DOHH2 (cell line): ENCODE measurements around the gene KLK12.

ENCODE experiments used
- H3F3A ChIP-seq: fragments of 200-600 bp; sonication (generic), shearing (Covaris generic); 2 replicates; pipeline ENCODE4 v1.6.0; 2016; ENCODE audit warnings: antibody characterized with exemption, mild to moderate bottlenecking; ENCODE audit not compliant: control insufficient read depth, insufficient read depth
- H3K27ac ChIP-seq: fragments of 200-600 bp; sonication (generic); 2 replicates; pipeline ENCODE4 v1.5.1; 2014; ENCODE audit warnings: low read depth, mild to moderate bottlenecking, low read length, moderate library complexity
- H3K27me3 ChIP-seq: fragments of 200-600 bp; sonication (generic); 2 replicates; pipeline ENCODE4 v1.6.1; 2014; ENCODE audit warnings: mild to moderate bottlenecking, low read length, mixed read lengths; ENCODE audit not compliant: control insufficient read depth
- H3K36me3 ChIP-seq: fragments of 200-600 bp; sonication (generic); 2 replicates; pipeline ENCODE4 v1.6.1; 2014; ENCODE audit warnings: mild to moderate bottlenecking, low read length, moderate library complexity, mixed read lengths; ENCODE audit not compliant: control insufficient read depth
- H3K4me1 ChIP-seq: fragments of 200-600 bp; sonication (generic); 2 replicates; pipeline ENCODE4 v1.6.1; 2014; ENCODE audit warnings: mild to moderate bottlenecking, low read length, mixed read lengths; ENCODE audit not compliant: control insufficient read depth
- H3K4me2 ChIP-seq: fragments of 200-600 bp; sonication (generic); 2 replicates; pipeline ENCODE4 v1.6.0; 2014; ENCODE audit warnings: mild to moderate bottlenecking, low read length, moderate library complexity
- H3K4me3 ChIP-seq: fragments of 200-600 bp; sonication (generic); 2 replicates; pipeline ENCODE4 v1.5.1; 2014; ENCODE audit warnings: mild to moderate bottlenecking, low read length, mixed read lengths
- H3K79me2 ChIP-seq: fragments of 200-600 bp; sonication (generic); 2 replicates; pipeline ENCODE4 v1.6.1; 2014; ENCODE audit warnings: mild to moderate bottlenecking, low read length, mixed read lengths; ENCODE audit not compliant: control insufficient read depth
- H3K9me2 ChIP-seq: fragments of 200-600 bp; sonication (generic); replicated peaks from 2 replicates; pipeline ENCODE4 v1.6.1; 2014; ENCODE audit warnings: mild to moderate bottlenecking, low read length, mixed read lengths; ENCODE audit not compliant: control insufficient read depth
- H3K9me3 ChIP-seq: fragments of 200-600 bp; sonication (generic); 2 replicates; pipeline ENCODE4 v1.6.1; 2014; ENCODE audit warnings: antibody characterized with exemption, low read length, mixed read lengths; ENCODE audit not compliant: control insufficient read depth, insufficient read depth
- H4K20me1 ChIP-seq: fragments of 200-600 bp; sonication (generic); 2 replicates; pipeline ENCODE4 v1.6.0; 2014; ENCODE audit warnings: low read depth, mild to moderate bottlenecking, antibody characterized with exemption, low read length, moderate library complexity; ENCODE audit not compliant: control insufficient read depth, insufficient read depth
- CTCF ChIP-seq: fragments of 200-600 bp; sonication (generic); IDR thresholded peaks from one replicate; pipeline ENCODE4 v1.5.1; 2014; ENCODE audit warnings: antibody characterized with exemption, mild to moderate bottlenecking, low read depth, low read length; ENCODE audit not compliant: poor library complexity, severe bottlenecking
- EZH2phosphoT487 ChIP-seq: fragments of 200-600 bp; sonication (generic); IDR thresholded peaks from 2 replicates; pipeline ENCODE4 v1.6.1; 2017; ENCODE audit warnings: borderline replicate concordance, mild to moderate bottlenecking, antibody characterized with exemption, low read length, moderate library complexity, mixed read lengths

Gene KLK12

GRCh38 chr19:50979758-50980157 lies 55.0 kb downstream of the KLK12 start:
- TF ChIP-seq EZH2phosphoT487 (no peak), CTCF (no peak)
- Histone ChIP-seq H3K4me2 (no peak overlapping the region), H3K9me2 (no peaks in the 10 kb centered on the region), H3K9me3 (no peaks in the 10 kb centered on the region), H3F3A (no peaks in the 10 kb centered on the region), H3K27ac (no peak overlapping the region), H3K4me1 (no peaks in the 10 kb centered on the region), H3K79me2 (no peaks in the 10 kb centered on the region), H3K36me3 (no peaks in the 10 kb centered on the region), H3K27me3 (no peaks in the 10 kb centered on the region), H3K4me3 (no peak overlapping the region), H4K20me1 (no peaks in the 10 kb centered on the region)
